PC-3 (cell line): ENCODE results near the gene NEBL. TPM values are rescaled to one million over a fixed set of nuclear protein-coding genes. Genes with fewer than 3 reads are reported as not detected.

Experiments used
- ATAC-seq: fragments of 200-7000 bp; cut with Tn5 transposase; 2 replicates; pipeline ENCODE4 v1.9.1; 2020; ENCODE audit warnings: mild to moderate bottlenecking, moderate library complexity
- BruUV-seq: library from RNA; stranded (reverse); fragments of 400-500 nt; replicated peaks from 2 replicates; lab custom pipeline; 2021; lab: Mats Ljungman, UMichigan
- CTCF ChIA-PET: fragments of 300-600 bp; sonication (Branson Sonifier 250); formaldehyde crosslinking; loops from one replicate; lab custom pipeline; 2022; ENCODE audit warnings: antibody characterized with exemption; lab: Charles Lee
- POLR2A ChIA-PET: fragments of 300-600 bp; sonication (Branson Sonifier 250); formaldehyde crosslinking; loops from one replicate; lab custom pipeline; 2022; ENCODE audit warnings: antibody characterized with exemption; ENCODE audit not compliant: unreplicated experiment; lab: Charles Lee
- DNase-seq: peaks from one replicate; pipeline ENCODE4 v3.0.0-alpha.2; 2015
- H2AFZ ChIP-seq: fragments of 300-600 bp; sonication (generic); 2 replicates; pipeline ENCODE4 v1.6.0; 2016; ENCODE audit warnings: antibody characterized with exemption, low read length
- H3F3A ChIP-seq: fragments of 300-600 bp; sonication (generic); one replicate; pipeline ENCODE4 v1.6.0; 2017; ENCODE audit warnings: antibody characterized with exemption, low read length, control low read depth, mild to moderate bottlenecking; ENCODE audit not compliant: unreplicated experiment
- H3K27ac ChIP-seq: fragments of 300-600 bp; sonication (generic); 2 replicates; pipeline ENCODE4 v1.5.1; 2016; ENCODE audit warnings: mild to moderate bottlenecking, low read length
- H3K27me3 ChIP-seq: fragments of 300-600 bp; sonication (generic); 2 replicates; pipeline ENCODE4 v1.6.1; 2016; ENCODE audit warnings: low read length, mixed read lengths
- H3K36me3 ChIP-seq: fragments of 300-600 bp; sonication (generic); 2 replicates; pipeline ENCODE4 v1.6.1; 2016; ENCODE audit warnings: low read depth, mixed run types, low read length, mixed read lengths
- H3K4me1 ChIP-seq: fragments of 300-600 bp; sonication (generic); 2 replicates; pipeline ENCODE4 v1.5.1; 2016; ENCODE audit warnings: low read length; ENCODE audit not compliant: insufficient read depth
- H3K4me2 ChIP-seq: fragments of 300-600 bp; sonication (generic); 2 replicates; pipeline ENCODE4 v1.6.0; 2016; ENCODE audit warnings: low read length
- H3K4me3 ChIP-seq: fragments of 300-600 bp; sonication (generic); 2 replicates; pipeline ENCODE4 v1.5.1; 2016; ENCODE audit warnings: mild to moderate bottlenecking, low read length, mixed read lengths
- H3K79me2 ChIP-seq: fragments of 300-600 bp; sonication (generic); 2 replicates; pipeline ENCODE4 v1.6.1; 2017; ENCODE audit warnings: low read length, mixed read lengths
- H3K9ac ChIP-seq: fragments of 300-600 bp; sonication (generic); 2 replicates; pipeline ENCODE4 v1.6.0; 2016; ENCODE audit warnings: mild to moderate bottlenecking, low read length
- H3K9me2 ChIP-seq: fragments of 300-600 bp; sonication (generic); replicated peaks from 2 replicates; pipeline ENCODE4 v1.6.1; 2016; ENCODE audit warnings: mixed run types, low read length, mixed read lengths
- H3K9me3 ChIP-seq: fragments of 300-600 bp; sonication (generic); 2 replicates; pipeline ENCODE4 v1.6.1; 2016; ENCODE audit warnings: low read length, mixed read lengths
- H4K20me1 ChIP-seq: fragments of 300-600 bp; sonication (generic); 2 replicates; pipeline ENCODE4 v1.6.1; 2016; ENCODE audit warnings: low read length, mixed read lengths
- CTCF ChIP-seq: fragments of 300-600 bp; sonication (generic); conservative IDR thresholded peaks from 2 replicates; pipeline ENCODE4 v1.5.1; 2017; ENCODE audit warnings: antibody characterized with exemption, low read depth, mild to moderate bottlenecking, low read length
- EZH2 ChIP-seq: fragments of 300-600 bp; sonication (generic); IDR thresholded peaks from one replicate; pipeline ENCODE4 v1.6.1; 2017; ENCODE audit warnings: antibody characterized with exemption, mild to moderate bottlenecking, low read length; ENCODE audit not compliant: unreplicated experiment
- EZH2phosphoT487 ChIP-seq: fragments of 300-600 bp; sonication (generic); IDR thresholded peaks from 2 replicates; pipeline ENCODE4 v1.6.1; 2018; ENCODE audit warnings: mild to moderate bottlenecking, antibody characterized with exemption, low read length, borderline replicate concordance
- intact Hi-C: fragments of 100-400 bp; cut with micrococcal nuclease; formaldehyde crosslinking; loops from 2 replicates; pipeline ENCODE4 v1.9.0; 2023
- total RNA-seq: library from RNA; depleted of rRNA; stranded (reverse); fragments of >200 nt; gene quantifications from 2 replicates; pipeline ENCODE4 v1.2.3, GENCODE V29; 2014

NEBL gene
- total RNA-seq, 1 experiment from 2014 or later = 14.7 TPM

DNA sequence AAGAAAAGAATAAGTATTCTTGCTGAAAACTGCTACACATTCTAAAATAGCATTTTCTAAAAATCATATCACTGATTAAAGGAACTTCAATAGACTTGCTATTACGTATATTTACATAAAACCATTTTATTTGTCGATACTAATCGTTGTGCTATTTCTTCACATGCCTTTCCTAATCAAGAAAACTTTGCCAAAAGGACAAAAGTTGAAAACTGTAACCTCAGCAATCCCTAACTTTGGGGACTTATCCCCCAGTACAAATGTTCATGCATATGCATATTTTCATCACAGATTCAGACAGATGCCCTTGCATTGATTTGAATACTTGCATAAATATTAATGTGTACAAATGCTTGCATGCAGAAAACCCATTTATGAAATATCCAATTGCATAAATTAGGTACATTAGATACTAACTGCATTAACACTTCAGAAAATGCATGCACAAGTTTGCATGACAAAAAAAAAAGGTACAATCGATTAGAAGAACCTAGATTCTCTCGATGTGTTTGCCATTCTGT lies 35.6 kb upstream of the NEBL start:
- Histone ChIP-seq H3K9me3 (no peaks in the 10 kb centered on the region), H3K9me2 (no peaks in the 10 kb centered on the region), H3K79me2 (no peaks in the 10 kb centered on the region), H3F3A (no peaks in the 10 kb centered on the region), H3K36me3 (no peaks in the 10 kb centered on the region), H3K27ac (no peak overlapping the region), H4K20me1 (no peaks in the 10 kb centered on the region), H3K4me3 (no peak overlapping the region), H3K27me3 (no peaks in the 10 kb centered on the region), H3K4me1 (peaks cover 19% of the 10 kb centered on the region), H3K4me2 (no peak overlapping the region), H2AFZ (no peak overlapping the region), H3K9ac (no peak overlapping the region)
- TF ChIP-seq EZH2 (no peak), CTCF (no peak), EZH2phosphoT487 (no peak)
- BruUV-seq = no TSS peak
- ChIA-PET CTCF (no interaction called here), POLR2A (no interaction called here)
- intact Hi-C loops = loop anchor here (10.0 kb wide), 1 partner anchor 142 kb away; no protein-coding TSS in a partner anchor
- DNase-seq (no peak), ATAC-seq (no peak)

GRCh38 chr10:20931156-20931795 lies 34.2 kb upstream of the NEBL start:
- DNase-seq (no peak), ATAC-seq (no peak)
- no peaks in the 10 kb centered on the region for H4K20me1 ChIP-seq
- ChIA-PET CTCF (no interaction called here), POLR2A (no interaction called here)
- no peak overlapping the region for H3K9ac ChIP-seq
- no peak overlapping the region for H3K4me3 ChIP-seq
- no peaks in the 10 kb centered on the region for H3K36me3 ChIP-seq
- no peak overlapping the region for H3K27ac ChIP-seq
- H3K9me3 ChIP-seq = no peaks in the 10 kb centered on the region
- H3K27me3 ChIP-seq = no peaks in the 10 kb centered on the region
- intact Hi-C loops = loop anchor here (10.0 kb wide), 1 partner anchor 144 kb away; no protein-coding TSS in a partner anchor
- H3F3A ChIP-seq = no peaks in the 10 kb centered on the region
- H3K79me2 ChIP-seq = no peaks in the 10 kb centered on the region
- no peak overlapping the region for H2AFZ ChIP-seq
- H3K9me2 ChIP-seq = no peaks in the 10 kb centered on the region
- BruUV-seq = no TSS peak
- no peak overlapping the region for H3K4me2 ChIP-seq
- TF ChIP-seq CTCF = no peak
- peaks cover 10% of the 10 kb centered on the region for H3K4me1 ChIP-seq

DNA sequence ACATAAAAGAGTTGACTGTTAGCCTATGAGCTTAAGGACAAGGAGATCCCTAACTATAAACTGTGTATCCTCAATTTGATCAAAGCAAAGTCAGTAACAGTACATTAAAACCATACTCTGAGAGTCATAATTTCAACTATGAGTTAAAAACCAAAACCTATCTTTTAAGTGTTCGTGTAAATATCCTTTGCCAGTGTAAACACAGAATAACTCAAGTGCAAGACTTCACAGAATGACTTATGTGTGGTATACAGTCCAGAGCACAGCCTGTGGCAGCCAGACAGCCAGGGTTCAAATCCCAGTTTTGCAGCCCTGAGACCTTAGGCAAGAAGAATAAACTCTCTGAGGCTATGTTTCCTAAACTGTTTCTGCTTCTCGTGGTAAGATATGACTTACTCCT lies 30.3 kb upstream of the NEBL start:
- POLR2A ChIA-PET = no interaction called here

More for the DNA sequence above, 30.3 kb upstream of the NEBL start:
- ATAC-seq = no peak
- no peaks in the 10 kb centered on the region for H3K79me2 ChIP-seq
- CTCF ChIA-PET = no interaction called here
- H3K9ac ChIP-seq = no peak overlapping the region
- H3K9me2 ChIP-seq = no peaks in the 10 kb centered on the region
- no peak for DNase-seq
- intact Hi-C loops = no loop called here
- no peaks in the 10 kb centered on the region for H3K27me3 ChIP-seq
- no peaks in the 10 kb centered on the region for H3K9me3 ChIP-seq
- no peak for TF ChIP-seq EZH2
- TF ChIP-seq EZH2phosphoT487 = no peak
- TF ChIP-seq CTCF = no peak
- no peak overlapping the region for H3K4me3 ChIP-seq
- H3K36me3 ChIP-seq = no peaks in the 10 kb centered on the region
- no peak overlapping the region for H3K27ac ChIP-seq
- H4K20me1 ChIP-seq = no peaks in the 10 kb centered on the region
- no peak overlapping the region for H2AFZ ChIP-seq
- no peaks in the 10 kb centered on the region for H3F3A ChIP-seq
- H3K4me1 ChIP-seq = no peaks in the 10 kb centered on the region
- BruUV-seq = no TSS peak
- H3K4me2 ChIP-seq = no peak overlapping the region
